Activated CD8-positive, alpha-beta memory T cell treated with anti-CD3 and anti-CD28 coated beads, Interleukin-2, amount 50 U/mL, for 1 hour (primary cell): ENCODE data around the gene LAD1.

Experiments
- DNase-seq: peaks from one replicate; pipeline ENCODE4 v3.0.0-alpha.2; 2020; ENCODE audit errors: extremely low read depth

Gene LAD1

GRCh38 chr1:201418461-201418860, 19.3 kb upstream of the LAD1 start:
- no peak for DNase-seq

GRCh38 chr1:201414051-201414738, 15.1 kb upstream of the LAD1 start:
- DNase-seq = no peak

GRCh38 chr1:201411292-201411691, 12.2 kb upstream of the LAD1 start:
- DNase-seq = no peak

DNA sequence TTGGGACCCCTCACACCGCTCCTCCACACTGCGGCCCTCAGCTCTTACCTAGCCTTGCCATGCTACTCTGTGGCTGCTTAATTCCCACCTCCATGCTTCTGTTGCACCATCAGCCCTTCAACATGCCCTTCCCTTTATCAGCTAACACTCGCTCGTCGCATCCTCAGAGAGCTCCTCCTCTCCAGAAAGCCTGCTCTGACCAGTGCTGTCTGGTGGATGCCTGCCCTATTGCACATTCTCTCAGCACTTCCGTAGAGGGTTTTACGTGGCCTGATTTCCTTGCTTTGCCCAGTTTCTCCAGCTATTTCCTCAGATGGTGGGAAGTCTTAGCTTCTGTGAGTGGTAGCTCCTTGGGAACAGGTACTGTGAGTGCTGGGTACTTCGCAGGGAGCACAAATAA, 10.3 kb upstream of the LAD1 start:
- no peak for DNase-seq

- DNase-seq = no peak
Measured at GRCh38 chr1:201408834-201409200, 9.7 kb upstream of the LAD1 start.

- no peak for DNase-seq
Measured at GRCh38 chr1:201408176-201408833, 9.2 kb upstream of the LAD1 start.

DNA sequence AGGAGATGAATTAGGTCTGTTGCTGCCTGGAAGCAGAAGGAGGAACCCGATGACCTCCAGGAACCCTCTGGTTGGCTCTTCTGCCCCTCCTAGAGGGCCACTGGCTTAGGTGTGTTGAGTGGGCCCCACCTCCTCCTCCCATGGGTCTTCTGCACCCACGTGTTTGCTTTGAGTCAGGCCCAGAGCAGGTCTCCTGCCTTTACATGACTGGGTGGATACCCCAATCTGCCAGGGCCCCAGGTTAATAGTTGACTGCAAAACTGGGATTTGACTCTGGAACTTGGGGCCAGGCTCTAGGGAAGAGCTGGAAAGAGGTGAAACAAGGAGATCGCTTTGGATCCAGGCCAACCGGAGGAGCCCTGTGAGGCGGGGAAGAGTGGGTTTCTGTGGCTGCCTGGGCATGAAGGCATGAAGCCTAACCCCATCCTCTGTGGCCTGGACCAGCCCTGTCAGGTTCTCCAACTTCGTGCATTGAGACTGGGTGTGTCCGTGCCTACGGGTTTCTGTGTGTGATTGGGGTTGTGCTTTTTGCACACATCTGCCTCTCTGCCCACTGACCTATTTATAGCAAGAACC, 7.8 kb upstream of the LAD1 start:
- DNase-seq = no peak

DNA sequence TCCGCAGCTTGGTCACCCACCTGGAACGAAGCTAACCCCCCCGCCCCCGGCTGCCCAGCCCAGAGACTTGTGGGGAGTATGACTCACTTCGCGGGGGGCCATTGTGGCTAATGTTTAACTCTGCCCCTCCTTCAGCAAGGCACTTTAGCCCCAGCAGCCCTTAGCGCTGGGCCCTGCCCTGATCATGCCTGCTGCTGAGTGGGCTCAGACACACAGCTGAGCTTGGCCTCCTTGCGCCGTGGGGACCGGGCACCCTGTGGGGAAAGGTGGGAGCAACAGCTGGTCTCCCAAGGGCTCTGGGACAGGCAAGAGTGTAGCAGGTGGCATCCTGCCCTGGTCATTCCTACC, 6.3 kb upstream of the LAD1 start:
- DNase-seq = no peak

- no peak for DNase-seq
Measured at GRCh38 chr1:201404722-201405483, 5.8 kb upstream of the LAD1 start.

DNA sequence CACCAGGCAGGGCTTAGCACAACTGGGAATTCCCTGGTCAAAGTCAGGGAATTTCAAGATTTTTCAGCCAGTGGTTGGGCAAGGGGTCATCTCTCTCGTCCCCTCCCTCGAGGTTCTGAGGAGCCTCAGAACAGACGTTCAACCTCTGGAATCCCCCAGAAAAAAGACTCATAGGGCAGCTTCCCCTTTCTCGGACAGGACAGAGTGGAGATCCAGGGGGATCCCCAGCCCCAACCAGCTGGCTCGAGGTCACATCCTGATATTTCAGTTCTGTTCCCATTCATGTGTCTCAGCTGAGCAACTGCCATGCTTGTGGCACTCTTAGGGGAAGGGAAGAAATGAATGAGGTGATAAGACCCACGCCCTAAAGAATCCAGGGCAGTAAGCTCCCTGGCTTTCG, 4.9 kb upstream of the LAD1 start:
- DNase-seq = no peak

DNA sequence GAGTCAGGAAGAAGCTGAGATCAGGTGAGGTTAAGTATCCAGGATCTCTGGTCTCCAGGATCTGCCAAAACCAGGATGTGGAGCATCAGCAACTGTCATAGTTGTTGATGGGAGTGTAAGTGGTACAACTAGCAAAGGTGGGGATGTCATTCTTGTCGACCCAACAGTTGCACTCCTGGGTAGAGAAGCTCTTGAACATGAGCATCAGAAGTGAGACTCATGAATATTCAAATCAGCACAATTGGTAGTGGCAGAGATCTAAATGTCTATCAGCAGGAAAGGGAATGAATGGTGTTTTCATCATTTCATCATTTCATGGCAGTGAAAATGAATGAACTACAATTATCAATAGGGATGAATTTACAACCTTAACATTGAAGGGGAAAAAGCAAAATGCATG, 4.2 kb upstream of the LAD1 start:
- DNase-seq = no peak

DNA sequence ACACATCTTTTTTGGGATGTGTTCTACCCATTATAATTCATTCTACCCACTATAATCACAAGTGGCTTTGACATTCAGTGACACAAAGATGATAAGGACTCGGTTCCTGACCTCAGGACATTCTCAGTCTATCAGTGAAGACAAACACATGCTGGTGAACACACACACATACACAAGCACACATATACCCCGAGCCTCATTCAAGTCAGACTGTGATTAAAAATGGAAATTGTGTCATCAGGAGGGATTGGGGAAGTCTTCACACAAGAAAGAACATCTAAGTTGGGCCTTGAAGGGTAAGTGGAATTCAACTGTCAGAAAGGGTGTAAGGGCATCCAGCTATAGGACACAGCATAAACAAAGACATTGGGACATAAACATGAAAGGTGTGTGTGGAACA, 2.6 kb upstream of the LAD1 start:
- no peak for DNase-seq

GRCh38 chr1:201400852-201401230, 1.7 kb upstream of the LAD1 start:
- no peak for DNase-seq

DNA sequence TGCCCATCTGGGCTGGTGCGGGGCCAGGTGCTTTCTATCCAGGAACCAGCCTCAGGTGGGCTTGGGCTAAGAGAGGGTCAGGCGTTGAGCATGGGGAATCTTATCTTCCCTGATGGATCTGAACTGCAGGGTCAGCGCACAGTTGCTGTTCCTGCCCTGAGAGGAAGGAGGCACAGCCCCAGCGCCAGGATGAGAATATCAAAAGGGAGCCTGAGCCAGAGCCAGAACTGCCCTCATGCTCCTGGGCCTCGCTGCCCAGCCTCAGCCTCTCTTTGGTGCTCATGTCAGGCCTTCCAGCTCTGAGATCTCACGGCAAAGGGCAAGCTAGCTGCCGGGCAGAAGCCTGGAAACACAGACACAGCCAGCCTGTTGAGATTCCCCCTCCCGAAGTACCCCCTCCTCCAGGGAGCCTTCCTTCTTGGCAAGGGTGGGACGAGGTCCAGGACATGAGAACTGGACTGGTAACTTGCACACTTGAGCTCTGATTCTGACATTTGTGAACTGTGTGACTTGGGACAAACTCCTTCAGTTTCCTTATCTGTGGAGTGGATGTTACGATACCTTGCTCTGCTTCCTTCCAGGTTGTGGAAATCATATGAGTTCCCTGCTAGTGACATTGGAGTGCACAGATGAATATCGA, 1.2 kb upstream of the LAD1 start:
- no peak for DNase-seq

GRCh38 chr1:201399352-201400126, 415 bp upstream of the LAD1 start:
- no peak for DNase-seq

- no peak for DNase-seq
Measured at GRCh38 chr1:201397675-201398074, 1.4 kb downstream of the LAD1 start.

DNA sequence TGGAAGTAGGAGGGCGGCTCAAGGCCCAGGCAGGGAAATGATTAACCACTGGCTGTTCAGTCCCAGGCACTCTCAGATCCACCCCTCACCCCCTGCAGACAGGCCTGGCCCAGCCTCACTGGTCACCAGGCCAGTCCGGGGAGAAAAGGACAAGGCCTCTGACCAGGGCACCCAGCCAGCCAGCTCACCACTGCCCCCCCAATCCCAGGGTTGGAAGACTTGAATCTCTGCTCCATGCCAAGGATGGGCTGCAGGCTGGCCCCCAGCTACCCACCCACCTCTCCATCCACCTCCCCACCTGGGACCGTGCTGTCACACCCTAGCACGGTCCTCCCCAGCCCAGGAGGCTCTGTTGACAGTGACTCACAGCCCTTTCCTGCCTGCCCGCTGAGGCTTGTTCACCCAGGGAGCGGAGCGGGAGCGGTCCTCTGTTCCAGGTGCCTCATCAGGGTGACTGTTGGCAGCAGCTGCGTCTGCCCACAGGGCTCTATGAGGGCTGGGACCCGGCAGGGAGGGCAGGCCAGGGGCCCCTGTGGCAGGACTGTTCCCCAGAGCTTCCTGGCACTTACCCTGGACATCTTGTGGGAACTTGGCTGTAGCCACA, 2.2 kb downstream of the LAD1 start:
- no peak for DNase-seq

DNA sequence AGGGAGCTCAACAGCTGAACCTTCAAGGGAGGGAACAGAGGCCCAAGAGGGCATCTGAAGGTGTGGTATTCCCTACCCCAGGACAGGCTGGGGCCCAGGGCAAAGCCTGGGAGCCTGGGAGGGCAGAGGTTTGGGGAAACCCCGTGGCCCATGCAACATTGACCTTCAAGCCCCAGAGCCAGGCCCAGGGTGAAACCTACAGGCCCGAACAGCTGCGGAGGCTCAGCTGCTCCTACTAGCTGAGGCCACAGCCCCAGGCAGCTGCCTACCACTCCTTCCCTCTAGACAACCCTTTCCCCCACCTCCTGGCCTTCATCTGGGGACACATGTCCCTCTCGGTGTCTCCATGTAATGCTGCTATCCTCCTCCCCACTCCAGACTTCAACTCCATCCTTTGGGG, 3.2 kb downstream of the LAD1 start:
- no peak for DNase-seq

- no peak for DNase-seq
Measured at GRCh38 chr1:201394591-201394990, 4.5 kb downstream of the LAD1 start.

GRCh38 chr1:201393076-201393475, 6.0 kb downstream of the LAD1 start:
- DNase-seq = no peak
